GM23338 (cell line): ENCODE data around the gene CTNNA2. TPM values are rescaled to one million over a fixed set of nuclear protein-coding genes. Genes with fewer than 3 reads are reported as not detected.
A peak's percentile ranks its signal among the peaks of the same experiment; 100 is the strongest.

Experiments used
- ATAC-seq: fragments of 200-7000 bp; cut with Tn5 transposase; 3 replicates; pipeline ENCODE4 v1.9.1; 2020
- DNase-seq: peaks from one replicate; pipeline ENCODE4 v3.0.0-alpha.2; 2015; ENCODE audit warnings: low spot score
- H2AFZ ChIP-seq: fragments of 200-600 bp; sonication (generic); 2 replicates; pipeline ENCODE4 v1.8.0; 2016; ENCODE audit warnings: antibody characterized with exemption, mild to moderate bottlenecking, moderate library complexity
- H3F3A ChIP-seq: fragments of 200-600 bp; sonication (generic); replicated peaks from 2 replicates; pipeline ENCODE4 v1.8.0; 2017; ENCODE audit warnings: antibody characterized with exemption, mixed run types, low read depth
- H3K27ac ChIP-seq: fragments of 200-600 bp; sonication (generic); 2 replicates; pipeline ENCODE4 v1.6.1; 2016; ENCODE audit warnings: low read depth
- H3K27me3 ChIP-seq: fragments of 200-600 bp; sonication (generic); 2 replicates; pipeline ENCODE4 v1.8.0; 2016; ENCODE audit warnings: mild to moderate bottlenecking, mixed run types, moderate library complexity; ENCODE audit not compliant: insufficient read depth
- H3K36me3 ChIP-seq: fragments of 200-600 bp; sonication (generic); 2 replicates; pipeline ENCODE4 v1.8.0; 2016; ENCODE audit warnings: mild to moderate bottlenecking; ENCODE audit not compliant: insufficient read depth
- H3K4me1 ChIP-seq: fragments of 200-600 bp; sonication (generic); 2 replicates; pipeline ENCODE4 v1.8.0; 2016; ENCODE audit warnings: mild to moderate bottlenecking, moderate library complexity; ENCODE audit not compliant: insufficient read depth
- H3K4me2 ChIP-seq: fragments of 200-600 bp; sonication (generic); 2 replicates; pipeline ENCODE4 v1.7.1; 2017; ENCODE audit warnings: mixed run types
- H3K4me3 ChIP-seq: fragments of 200-600 bp; sonication (generic); 2 replicates; pipeline ENCODE4 v1.6.1; 2016; ENCODE audit warnings: mixed run types
- H3K79me2 ChIP-seq: fragments of 200-600 bp; sonication (generic); replicated peaks from 2 replicates; pipeline ENCODE4 v1.8.0; 2017; ENCODE audit warnings: mild to moderate bottlenecking; ENCODE audit not compliant: insufficient read depth
- H3K9me2 ChIP-seq: fragments of 200-600 bp; sonication (generic); 2 replicates; pipeline ENCODE4 v1.8.0; 2017; ENCODE audit not compliant: insufficient read depth
- H4K20me1 ChIP-seq: fragments of 200-600 bp; sonication (generic); replicated peaks from 2 replicates; pipeline ENCODE4 v1.8.0; 2017; ENCODE audit warnings: mild to moderate bottlenecking; ENCODE audit not compliant: insufficient read depth
- H3K27ac Mint-ChIP-seq: 2 replicates; pipeline ENCODE4 v1.8.0; 2020; ENCODE audit warnings: inconsistent platforms, mild to moderate bottlenecking, moderate library complexity, mixed read lengths
- H3K27me3 Mint-ChIP-seq: 3 replicates; pipeline ENCODE4 v1.8.0; 2022; ENCODE audit warnings: low read depth, mild to moderate bottlenecking, moderate library complexity, mixed read lengths, inconsistent platforms; ENCODE audit not compliant: insufficient read depth, poor library complexity
- H3K36me3 Mint-ChIP-seq: 3 replicates; pipeline ENCODE4 v1.8.0; 2021; ENCODE audit warnings: low read depth, mild to moderate bottlenecking, inconsistent platforms, moderate library complexity, mixed read lengths
- H3K4me1 Mint-ChIP-seq: 3 replicates; pipeline ENCODE4 v1.8.0; 2020; ENCODE audit warnings: mild to moderate bottlenecking, inconsistent platforms, mixed read lengths
- H3K4me3 Mint-ChIP-seq: 3 replicates; pipeline ENCODE4 v1.8.0; 2021; ENCODE audit warnings: moderate library complexity, mild to moderate bottlenecking, inconsistent platforms, mixed read lengths
- H3K9me3 Mint-ChIP-seq: 3 replicates; pipeline ENCODE4 v1.8.0; 2020; ENCODE audit warnings: moderate library complexity, mild to moderate bottlenecking, inconsistent platforms, mixed read lengths
- CREB1 ChIP-seq: fragments of 250-450 bp; sonication (Bioruptor Pico); IDR thresholded peaks from 2 replicates; pipeline ENCODE4 v1.5.0; 2020; ENCODE audit warnings: low read depth, mild to moderate bottlenecking, moderate library complexity
- ETS1 ChIP-seq: IDR thresholded peaks from 2 replicates; pipeline ENCODE4 v1.6.1; 2016; ENCODE audit warnings: antibody characterized with exemption
- JUNB ChIP-seq: IDR thresholded peaks from one replicate; pipeline ENCODE4 v1.6.1; 2016; ENCODE audit warnings: antibody characterized with exemption; ENCODE audit not compliant: unreplicated experiment
- NANOG ChIP-seq: IDR thresholded peaks from 2 replicates; pipeline ENCODE4 v1.6.1; 2016; ENCODE audit warnings: antibody characterized with exemption, borderline replicate concordance
- POLR2AphosphoS5 ChIP-seq: IDR thresholded peaks from 2 replicates; pipeline ENCODE4 v1.6.1; 2016; ENCODE audit warnings: antibody characterized with exemption, low read depth
- ZNF114 ChIP-seq: fragments of 250-450 bp; sonication (Bioruptor Pico); IDR thresholded peaks from 2 replicates; pipeline ENCODE4 v1.5.0; 2020; ENCODE audit warnings: mild to moderate bottlenecking, moderate library complexity
- ZNF331 ChIP-seq: fragments of 250-450 bp; sonication (Bioruptor Pico); IDR thresholded peaks from 2 replicates; pipeline ENCODE4 v1.5.0; 2020; ENCODE audit warnings: low read depth, mild to moderate bottlenecking, moderate library complexity
- polyA plus RNA-seq: library from polyadenylated mRNA; unstranded; fragments of >200 nt; fragmentation: Nextera tagmentation; extraction: Ambion mirVana; gene quantifications from 2 replicates; pipeline ENCODE4 v1.2.1, GENCODE V29; 2016
- total RNA-seq: library from RNA; depleted of rRNA; stranded (reverse); fragments of >200 nt; shearing (Covaris generic); gene quantifications from 2 replicates; pipeline ENCODE4 v1.2.3, GENCODE V29; 2014
- TF ChIP-seq, protein P1 (sequence below), 2 experiments: fragments of 200-600 bp in 1 of 2; sonication (generic) in 1 of 2; conservative IDR thresholded peaks; 2 replicates each; pipeline versions ENCODE4 v1.5.1 to v1.6.1; 2016 to 2017; ENCODE audit warnings: antibody characterized with exemption in 2 of 2, low read depth in 2 of 2, mild to moderate bottlenecking in 2 of 2, moderate library complexity in 1 of 2
- TF ChIP-seq, protein P2 (sequence below): IDR thresholded peaks from one replicate; pipeline ENCODE4 v1.6.1; 2018; ENCODE audit warnings: antibody characterized with exemption; ENCODE audit not compliant: unreplicated experiment

The CTNNA2 gene
- total and polyA plus RNA-seq, 2 experiments from 2014 or later, result 6.4 to 15.6 TPM

- Mint-ChIP-seq H3K9me3 (no peaks in the 10 kb centered on the region; the same call in 2 of the 3 replicates), H3K4me1 (peaks cover 70% of the 10 kb centered on the region), H3K4me3 (no peak overlapping the region; the same call in 1 of the 3 replicates), H3K27ac (peak overlapping the region; percentile 71), H3K36me3 (peaks cover 6% of the 10 kb centered on the region; the same call in 1 of the 3 replicates), H3K27me3 (peaks cover 4% of the 10 kb centered on the region)
- peaks cover 84% of the 10 kb centered on the region for H3K4me1 ChIP-seq
- peak overlapping the region; percentile 8; the same call in 1 of the 2 replicates for H3K4me3 ChIP-seq
- H3K27me3 ChIP-seq, result no peaks in the 10 kb centered on the region
- H3K36me3 ChIP-seq, result no peaks in the 10 kb centered on the region
- no peak overlapping the region for H2AFZ ChIP-seq
- peaks cover 17% of the 10 kb centered on the region for H3K9me2 ChIP-seq
- no peaks in the 10 kb centered on the region for H4K20me1 ChIP-seq
- peak overlapping the region; percentile 69 for H3K4me2 ChIP-seq
- peak overlapping the region; percentile 80; the same call in 1 of the 2 replicates for H3K27ac ChIP-seq
- H3K79me2 ChIP-seq, result no peaks in the 10 kb centered on the region
- no peaks in the 10 kb centered on the region for H3F3A ChIP-seq
- no peak for TF ChIP-seq CREB1 (CRISPR knock-in tag)
- DNase-seq (peak; percentile 52), ATAC-seq (peak; percentile 45; the same call in 2 of the 3 replicates)
Observed at GRCh38 chr2:79975791-79976565, 463.1 kb downstream of the CTNNA2 start.

GRCh38 chr2:79977792-79978191 lies 464.9 kb downstream of the CTNNA2 start:
- H3K4me3 ChIP-seq, result no peak overlapping the region
- H3K36me3 ChIP-seq, result no peaks in the 10 kb centered on the region
- ATAC-seq (peak; percentile 82), DNase-seq (peak; percentile 30)
- no peaks in the 10 kb centered on the region for H4K20me1 ChIP-seq
- H3K27me3 ChIP-seq, result no peaks in the 10 kb centered on the region
- peaks cover 71% of the 10 kb centered on the region for H3K4me1 ChIP-seq
- Mint-ChIP-seq H3K4me1 (peaks cover 57% of the 10 kb centered on the region), H3K27ac (peak overlapping the region; percentile 45; the same call in 1 of the 2 replicates), H3K27me3 (peaks cover 5% of the 10 kb centered on the region), H3K4me3 (no peak overlapping the region), H3K36me3 (peaks cover 6% of the 10 kb centered on the region; the same call in 1 of the 3 replicates), H3K9me3 (no peaks in the 10 kb centered on the region; the same call in 2 of the 3 replicates)
- no peaks in the 10 kb centered on the region for H3F3A ChIP-seq
- peaks cover 17% of the 10 kb centered on the region for H3K9me2 ChIP-seq
- no peak for TF ChIP-seq CREB1 (CRISPR knock-in tag)
- TF ChIP-seq NANOG, result 0 out of 2 replicates have a peak, but pooled peaks have one; percentile 12
- H2AFZ ChIP-seq, result no peak overlapping the region
- no peaks in the 10 kb centered on the region for H3K79me2 ChIP-seq
- peak overlapping the region; percentile 69; the same call in 1 of the 2 replicates for H3K4me2 ChIP-seq
- peak overlapping the region; percentile 29; the same call in 1 of the 2 replicates for H3K27ac ChIP-seq

GRCh38 chr2:79980116-79980515 lies 467.3 kb downstream of the CTNNA2 start:
- H3K36me3 Mint-ChIP-seq, result peaks cover 2% of the 10 kb centered on the region; the same call in 1 of the 3 replicates
- no peak overlapping the region for H3K27ac ChIP-seq
- H3K4me3 ChIP-seq, result no peak overlapping the region
- no peaks in the 10 kb centered on the region for H3K9me3 Mint-ChIP-seq
- H3K9me2 ChIP-seq, result peaks cover 7% of the 10 kb centered on the region
- ATAC-seq (no peak), DNase-seq (no peak)
- no peak overlapping the region for H2AFZ ChIP-seq
- peak overlapping the region; percentile 16; the same call in 1 of the 2 replicates for H3K4me2 ChIP-seq
- H3K27ac Mint-ChIP-seq, result no peak overlapping the region
- peaks cover 51% of the 10 kb centered on the region for H3K4me1 Mint-ChIP-seq
- H3K4me3 Mint-ChIP-seq, result no peak overlapping the region
- peaks cover 5% of the 10 kb centered on the region for H3K27me3 Mint-ChIP-seq
- peaks cover 60% of the 10 kb centered on the region for H3K4me1 ChIP-seq
- no peaks in the 10 kb centered on the region for H3K27me3 ChIP-seq
- no peaks in the 10 kb centered on the region for H3F3A ChIP-seq
- no peaks in the 10 kb centered on the region for H4K20me1 ChIP-seq
- H3K36me3 ChIP-seq, result no peaks in the 10 kb centered on the region
- no peaks in the 10 kb centered on the region for H3K79me2 ChIP-seq
- no peak for TF ChIP-seq ETS1
- TF ChIP-seq POLR2AphosphoS5, result no peak
- TF ChIP-seq, protein P1, sequence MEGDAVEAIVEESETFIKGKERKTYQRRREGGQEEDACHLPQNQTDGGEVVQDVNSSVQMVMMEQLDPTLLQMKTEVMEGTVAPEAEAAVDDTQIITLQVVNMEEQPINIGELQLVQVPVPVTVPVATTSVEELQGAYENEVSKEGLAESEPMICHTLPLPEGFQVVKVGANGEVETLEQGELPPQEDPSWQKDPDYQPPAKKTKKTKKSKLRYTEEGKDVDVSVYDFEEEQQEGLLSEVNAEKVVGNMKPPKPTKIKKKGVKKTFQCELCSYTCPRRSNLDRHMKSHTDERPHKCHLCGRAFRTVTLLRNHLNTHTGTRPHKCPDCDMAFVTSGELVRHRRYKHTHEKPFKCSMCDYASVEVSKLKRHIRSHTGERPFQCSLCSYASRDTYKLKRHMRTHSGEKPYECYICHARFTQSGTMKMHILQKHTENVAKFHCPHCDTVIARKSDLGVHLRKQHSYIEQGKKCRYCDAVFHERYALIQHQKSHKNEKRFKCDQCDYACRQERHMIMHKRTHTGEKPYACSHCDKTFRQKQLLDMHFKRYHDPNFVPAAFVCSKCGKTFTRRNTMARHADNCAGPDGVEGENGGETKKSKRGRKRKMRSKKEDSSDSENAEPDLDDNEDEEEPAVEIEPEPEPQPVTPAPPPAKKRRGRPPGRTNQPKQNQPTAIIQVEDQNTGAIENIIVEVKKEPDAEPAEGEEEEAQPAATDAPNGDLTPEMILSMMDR (conservative IDR thresholded peaks at IDR 0.05; ENCODE audit: low read depth in 2 of 2), result no peak
- no peak for TF ChIP-seq ZNF114 (CRISPR knock-in tag)
- TF ChIP-seq NANOG, result no peak
- no peak for TF ChIP-seq JUNB
- no peak for TF ChIP-seq CREB1 (CRISPR knock-in tag)
- TF ChIP-seq, protein P2, sequence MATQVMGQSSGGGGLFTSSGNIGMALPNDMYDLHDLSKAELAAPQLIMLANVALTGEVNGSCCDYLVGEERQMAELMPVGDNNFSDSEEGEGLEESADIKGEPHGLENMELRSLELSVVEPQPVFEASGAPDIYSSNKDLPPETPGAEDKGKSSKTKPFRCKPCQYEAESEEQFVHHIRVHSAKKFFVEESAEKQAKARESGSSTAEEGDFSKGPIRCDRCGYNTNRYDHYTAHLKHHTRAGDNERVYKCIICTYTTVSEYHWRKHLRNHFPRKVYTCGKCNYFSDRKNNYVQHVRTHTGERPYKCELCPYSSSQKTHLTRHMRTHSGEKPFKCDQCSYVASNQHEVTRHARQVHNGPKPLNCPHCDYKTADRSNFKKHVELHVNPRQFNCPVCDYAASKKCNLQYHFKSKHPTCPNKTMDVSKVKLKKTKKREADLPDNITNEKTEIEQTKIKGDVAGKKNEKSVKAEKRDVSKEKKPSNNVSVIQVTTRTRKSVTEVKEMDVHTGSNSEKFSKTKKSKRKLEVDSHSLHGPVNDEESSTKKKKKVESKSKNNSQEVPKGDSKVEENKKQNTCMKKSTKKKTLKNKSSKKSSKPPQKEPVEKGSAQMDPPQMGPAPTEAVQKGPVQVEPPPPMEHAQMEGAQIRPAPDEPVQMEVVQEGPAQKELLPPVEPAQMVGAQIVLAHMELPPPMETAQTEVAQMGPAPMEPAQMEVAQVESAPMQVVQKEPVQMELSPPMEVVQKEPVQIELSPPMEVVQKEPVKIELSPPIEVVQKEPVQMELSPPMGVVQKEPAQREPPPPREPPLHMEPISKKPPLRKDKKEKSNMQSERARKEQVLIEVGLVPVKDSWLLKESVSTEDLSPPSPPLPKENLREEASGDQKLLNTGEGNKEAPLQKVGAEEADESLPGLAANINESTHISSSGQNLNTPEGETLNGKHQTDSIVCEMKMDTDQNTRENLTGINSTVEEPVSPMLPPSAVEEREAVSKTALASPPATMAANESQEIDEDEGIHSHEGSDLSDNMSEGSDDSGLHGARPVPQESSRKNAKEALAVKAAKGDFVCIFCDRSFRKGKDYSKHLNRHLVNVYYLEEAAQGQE, result no peak
- no peak for TF ChIP-seq ZNF331 (CRISPR knock-in tag)
